Caki2 (cell line): Measurements from ENCODE around the gene XKR8. TPM values are rescaled to one million over a fixed set of nuclear protein-coding genes. Genes with fewer than 3 reads are reported as not detected.

Experiments used
- DNase-seq: peaks from one replicate; pipeline ENCODE4 v3.0.0-alpha.2; 2015; ENCODE audit warnings: low read depth
- in situ Hi-C: cut with HindIII; loops from 2 replicates; pipeline ENCODE4 v1.10.0; 2016; ENCODE audit warnings: low sequenced_read_pairs, low pct_unique_long_range_greater_than_20kb, mixed read lengths
- total RNA-seq: library from RNA; depleted of rRNA; stranded (reverse); fragments of >200 nt; shearing (Covaris generic); gene quantifications from 2 replicates; pipeline ENCODE4 v1.2.3, GENCODE V29; 2014; ENCODE audit warnings: low replicate concordance; rRNA removed

The XKR8 gene
- 13.8 and 15.1 TPM in 2 replicates for total RNA-seq

- peak; percentile 91 for DNase-seq
- in situ Hi-C loops: no loop called here
Observed at GRCh38 chr1:27959792-27960603, at the start of gene XKR8. XKR8 (plus strand) TSS chr1:27959973; CDS start chr1:27960070, 97 bp downstream.

DNA sequence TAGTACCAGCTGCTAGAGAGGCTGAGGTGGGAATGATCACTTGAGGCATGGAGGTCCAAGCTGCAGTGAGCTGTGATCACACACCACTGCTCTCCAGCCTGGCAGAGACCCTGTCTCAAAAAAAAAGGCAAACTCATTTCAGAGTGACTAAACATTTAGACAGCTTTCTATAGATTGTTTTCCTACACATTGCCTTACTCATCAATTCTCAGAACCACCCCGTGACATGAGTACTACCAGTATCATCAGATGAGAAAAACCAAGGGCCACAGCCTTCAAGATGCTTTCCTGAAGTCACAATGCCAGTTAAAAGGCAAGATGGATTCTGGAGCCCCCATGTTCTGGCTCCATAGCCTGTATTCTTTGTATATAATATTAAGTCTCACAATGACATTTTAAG lies 47.3 kb upstream of the XKR8 start:
- DNase-seq: no peak
- in situ Hi-C loops: no loop called here

- in situ Hi-C loops: no loop called here
- no peak for DNase-seq
Observed at GRCh38 chr1:27915082-27915575, 44.6 kb upstream of the XKR8 start.

GRCh38 chr1:27922272-27922671 lies 37.5 kb upstream of the XKR8 start:
- DNase-seq: no peak
- in situ Hi-C loops: no loop called here

- no peak for DNase-seq
- in situ Hi-C loops: no loop called here
Observed at GRCh38 chr1:27928216-27928954, 31.4 kb upstream of the XKR8 start.

- in situ Hi-C loops: no loop called here
- DNase-seq: no peak
Observed at GRCh38 chr1:27931184-27931583, 28.6 kb upstream of the XKR8 start.

GRCh38 chr1:27931759-27932158 lies 28.0 kb upstream of the XKR8 start:
- in situ Hi-C loops: no loop called here
- DNase-seq: no peak

DNA sequence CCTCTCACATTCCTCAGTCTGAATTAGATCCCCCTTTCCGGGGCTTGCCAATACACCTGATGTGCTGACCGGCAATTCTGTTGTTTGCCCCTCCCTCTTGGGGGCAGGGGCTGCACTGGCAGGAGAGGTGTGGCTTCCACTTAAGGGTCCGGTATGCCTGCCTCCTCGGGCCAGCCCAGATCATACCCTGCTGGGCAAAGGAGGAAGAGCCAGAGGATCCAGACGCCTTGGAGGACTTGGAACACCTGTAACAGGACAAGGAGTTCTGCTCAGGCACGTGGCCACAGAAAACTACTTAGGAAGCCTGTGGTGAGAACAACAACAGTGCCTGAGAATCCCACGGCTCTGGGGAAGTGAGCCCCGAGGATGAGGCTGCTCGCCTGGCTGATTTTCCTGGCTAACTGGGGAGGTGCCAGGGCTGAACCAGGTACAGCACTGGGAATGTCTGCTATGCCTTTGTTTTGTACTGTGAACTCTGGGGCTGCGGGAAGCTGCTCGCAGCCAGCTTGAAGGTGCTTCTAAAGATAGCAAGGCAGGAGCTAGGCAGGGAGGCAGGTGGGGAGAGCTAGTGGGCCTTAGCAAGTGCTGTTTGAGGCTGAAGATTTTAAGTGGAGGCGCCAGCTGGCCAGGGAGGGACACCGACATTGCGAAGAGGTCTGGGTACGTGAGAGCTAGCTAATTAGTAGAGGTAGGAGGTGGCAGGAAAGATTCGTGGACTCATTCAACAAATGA lies 24.8 kb upstream of the XKR8 start, which contains the start of gene SMPDL3B:
TSS of gene SMPDL3B (plus strand) at position 183 of the 732 bp plus-strand sequence. CDS start at position 367, 184 bp downstream.
- DNase-seq: no peak
- in situ Hi-C loops: no loop called here

DNA sequence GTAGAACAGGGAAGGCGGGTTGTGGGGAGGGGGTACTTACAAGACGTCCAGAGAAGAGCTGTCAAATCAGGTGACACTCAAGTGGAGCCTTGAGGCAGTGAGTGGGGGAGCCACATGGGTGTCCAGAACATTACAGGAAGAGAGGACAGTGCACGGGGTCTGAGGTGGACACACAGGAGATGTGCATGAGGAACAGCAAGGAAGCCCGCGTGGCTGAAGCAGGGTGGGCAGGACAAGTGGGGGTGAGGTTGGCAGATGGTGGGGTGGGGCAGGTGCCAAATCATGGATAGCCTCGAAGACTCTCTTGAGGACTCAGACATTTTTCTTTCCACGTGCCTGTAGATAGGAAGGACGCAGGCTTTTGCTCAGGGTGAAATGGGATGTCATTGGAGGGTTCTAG lies 24.1 kb upstream of the XKR8 start:
- in situ Hi-C loops: no loop called here

GRCh38 chr1:27936370-27936769 lies 23.4 kb upstream of the XKR8 start:
- in situ Hi-C loops: no loop called here
- DNase-seq: no peak

More for the DNA sequence above, 24.1 kb upstream of the XKR8 start:
- no peak for DNase-seq

GRCh38 chr1:27937524-27937836 lies 22.3 kb upstream of the XKR8 start:
- DNase-seq: no peak
- in situ Hi-C loops: no loop called here

DNA sequence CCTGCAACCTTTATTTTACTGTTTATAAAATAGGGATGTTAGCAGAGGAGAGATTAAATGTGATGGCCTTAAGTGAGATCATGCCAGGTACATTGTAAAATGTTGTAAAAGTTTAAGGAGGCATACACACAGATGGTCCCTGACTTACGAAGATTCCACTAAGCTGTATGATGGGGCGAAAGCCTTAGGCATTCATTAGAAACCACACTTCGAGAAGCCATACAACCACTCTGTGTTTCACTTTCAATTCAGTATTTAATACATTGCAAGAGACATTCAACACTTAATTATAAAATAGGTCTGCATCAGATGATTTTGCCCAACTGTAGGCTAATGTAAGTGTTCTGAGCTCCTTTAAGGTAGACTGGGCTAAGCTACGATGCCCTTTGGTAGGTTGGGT lies 21.3 kb upstream of the XKR8 start:
- in situ Hi-C loops: no loop called here
- no peak for DNase-seq

- in situ Hi-C loops: no loop called here
- no peak for DNase-seq
Observed at GRCh38 chr1:27940297-27940696, 19.5 kb upstream of the XKR8 start.

DNA sequence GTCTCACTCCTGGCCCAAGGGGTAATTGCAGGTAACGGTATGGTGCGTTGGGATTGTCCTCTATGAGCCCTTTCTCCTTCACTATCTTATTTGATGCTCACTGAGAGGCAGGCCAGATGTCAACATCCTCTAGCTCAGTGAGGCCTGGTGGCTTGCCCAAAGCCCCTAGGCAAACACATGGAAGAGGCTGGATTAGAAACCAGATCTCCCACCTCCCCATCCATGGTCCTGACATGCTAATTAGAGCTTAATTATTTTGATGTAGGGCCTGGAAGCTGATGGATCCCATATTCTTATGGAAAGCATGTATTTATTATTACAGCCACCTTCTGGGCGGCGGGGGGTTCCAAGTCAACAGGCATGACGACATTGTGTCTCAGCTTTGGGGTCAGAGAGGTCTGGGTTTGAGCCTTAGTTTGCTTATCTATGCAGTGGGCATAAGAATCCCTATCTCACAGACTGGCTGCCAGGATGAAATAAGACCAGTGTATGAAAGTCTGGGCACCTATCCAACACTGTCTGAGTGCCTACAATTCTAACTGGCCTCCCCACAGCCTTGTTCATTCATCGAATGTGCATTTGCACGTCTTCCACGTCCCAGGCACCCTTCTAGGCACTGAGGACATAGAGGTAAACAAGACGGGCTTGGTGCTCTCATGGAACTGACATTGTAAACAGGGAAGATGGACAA lies 18.8 kb upstream of the XKR8 start:
- in situ Hi-C loops: no loop called here

GRCh38 chr1:27941671-27942540 lies 17.9 kb upstream of the XKR8 start:
- DNase-seq: no peak
- in situ Hi-C loops: no loop called here

More for the DNA sequence above, 18.8 kb upstream of the XKR8 start:
- DNase-seq: no peak

DNA sequence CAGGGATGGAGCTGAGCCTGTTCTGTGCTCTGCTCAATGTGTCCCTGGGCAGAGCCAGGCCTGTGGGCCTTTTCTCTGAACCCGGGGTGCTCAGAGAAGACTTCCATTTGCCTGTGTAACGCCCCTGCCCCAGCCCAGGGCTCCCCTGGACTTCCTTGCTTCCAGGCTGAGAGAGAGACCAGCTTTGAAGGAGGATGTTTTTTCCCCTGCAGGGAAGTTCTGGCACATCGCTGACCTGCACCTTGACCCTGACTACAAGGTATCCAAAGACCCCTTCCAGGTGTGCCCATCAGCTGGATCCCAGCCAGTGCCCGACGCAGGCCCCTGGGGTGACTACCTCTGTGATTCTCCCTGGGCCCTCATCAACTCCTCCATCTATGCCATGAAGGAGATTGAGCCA lies 14.8 kb upstream of the XKR8 start:
- in situ Hi-C loops: no loop called here
- DNase-seq: no peak

DNA sequence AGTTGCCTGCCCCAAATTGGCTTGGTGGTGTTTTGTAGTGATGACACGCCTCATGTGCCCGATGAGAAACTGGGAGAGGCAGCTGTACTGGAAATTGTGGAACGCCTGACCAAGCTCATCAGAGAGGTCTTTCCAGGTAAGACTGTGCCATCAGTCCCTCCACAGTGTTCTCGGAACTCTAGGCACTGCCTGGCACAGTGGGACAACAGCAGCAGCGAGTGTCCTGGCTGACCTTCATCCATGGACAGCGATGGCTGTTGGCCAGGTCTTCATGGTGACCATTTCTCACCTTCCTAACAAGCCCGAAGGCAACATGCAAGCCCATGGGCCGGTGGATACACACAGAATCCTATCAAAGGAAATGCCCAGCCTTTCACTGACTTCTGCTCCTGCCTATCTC lies 10.7 kb upstream of the XKR8 start:
- DNase-seq: no peak

More for the DNA sequence above, 10.7 kb upstream of the XKR8 start:
- in situ Hi-C loops: no loop called here
